ENCODE measurements around the gene PLAAT3. TPM values are rescaled to one million over a fixed set of nuclear protein-coding genes. Genes with fewer than 3 reads are reported as not detected.

PLAAT3 gene
- total RNA-seq = 1.9 and 15.9 TPM in 2 replicates

GRCh38 chr11:63614136-63614671, at the start of gene PLAAT3:
Gene PLAAT3 (minus strand): TSS chr11:63614433. CDS start chr11:63614014, 419 bp downstream.

GRCh38 chr11:63563201-63564055, 50.8 kb downstream of the PLAAT3 start, which contains the start of gene PLAAT2:
Gene PLAAT2 (minus strand): TSS chr11:63563379. CDS start chr11:63563324, 55 bp downstream.

GRCh38 chr11:63536669-63537292, 77.5 kb downstream of the PLAAT3 start, which contains the start of gene PLAAT4:
Gene PLAAT4 (plus strand): TSS chr11:63536808. CDS start chr11:63536869, 61 bp downstream.

Other genes with a start within 250 kb of the PLAAT3 start
- gene SLC22A9, start 244.6 kb downstream of the PLAAT3 start, total RNA-seq = not detected in 2 replicates
- 0.21 TPM in 1 of 2 replicates, not detected in the other for gene PLAAT5, start 123.3 kb downstream of the PLAAT3 start, total RNA-seq
- gene LGALS12, start 108.3 kb downstream of the PLAAT3 start, total RNA-seq = not detected in 2 replicates
- 1.3 and 18.1 TPM in 2 replicates for gene PLAAT4, start 77.6 kb downstream of the PLAAT3 start, total RNA-seq
- 0.24 and 0.64 TPM in 2 replicates for gene PLAAT2, start 51.1 kb downstream of the PLAAT3 start, total RNA-seq
- gene ATL3, start 56.9 kb upstream of the PLAAT3 start, total RNA-seq = 70.8 and 79.3 TPM in 2 replicates
- 36.4 and 51.2 TPM in 2 replicates for gene RTN3, start 67.1 kb upstream of the PLAAT3 start, total RNA-seq
- gene ZFTA, start 154.3 kb upstream of the PLAAT3 start, total RNA-seq = 4.5 and 5.5 TPM in 2 replicates
- 6.0 and 6.5 TPM in 2 replicates for gene SPINDOC, start 199.0 kb upstream of the PLAAT3 start, total RNA-seq
- gene MARK2, start 224.7 kb upstream of the PLAAT3 start, total RNA-seq = 16.4 and 23.4 TPM in 2 replicates